GM23338 (cell line): Measurements from ENCODE around the gene SH3D19. TPM values are rescaled to one million over a fixed set of nuclear protein-coding genes. Genes with fewer than 3 reads are reported as not detected.

Experiments used
- ATAC-seq: fragments of 200-7000 bp; cut with Tn5 transposase; 3 replicates; pipeline ENCODE4 v1.9.1; 2020
- DNase-seq: peaks from one replicate; pipeline ENCODE4 v3.0.0-alpha.2; 2015; ENCODE audit warnings: low spot score
- H2AFZ ChIP-seq: fragments of 200-600 bp; sonication (generic); 2 replicates; pipeline ENCODE4 v1.8.0; 2016; ENCODE audit warnings: antibody characterized with exemption, mild to moderate bottlenecking, moderate library complexity
- H3F3A ChIP-seq: fragments of 200-600 bp; sonication (generic); replicated peaks from 2 replicates; pipeline ENCODE4 v1.8.0; 2017; ENCODE audit warnings: antibody characterized with exemption, mixed run types, low read depth
- H3K27ac ChIP-seq: fragments of 200-600 bp; sonication (generic); 2 replicates; pipeline ENCODE4 v1.6.1; 2016; ENCODE audit warnings: low read depth
- H3K27me3 ChIP-seq: fragments of 200-600 bp; sonication (generic); 2 replicates; pipeline ENCODE4 v1.8.0; 2016; ENCODE audit warnings: mild to moderate bottlenecking, mixed run types, moderate library complexity; ENCODE audit not compliant: insufficient read depth
- H3K36me3 ChIP-seq: fragments of 200-600 bp; sonication (generic); 2 replicates; pipeline ENCODE4 v1.8.0; 2016; ENCODE audit warnings: mild to moderate bottlenecking; ENCODE audit not compliant: insufficient read depth
- H3K4me1 ChIP-seq: fragments of 200-600 bp; sonication (generic); 2 replicates; pipeline ENCODE4 v1.8.0; 2016; ENCODE audit warnings: mild to moderate bottlenecking, moderate library complexity; ENCODE audit not compliant: insufficient read depth
- H3K4me2 ChIP-seq: fragments of 200-600 bp; sonication (generic); 2 replicates; pipeline ENCODE4 v1.7.1; 2017; ENCODE audit warnings: mixed run types
- H3K4me3 ChIP-seq: fragments of 200-600 bp; sonication (generic); 2 replicates; pipeline ENCODE4 v1.6.1; 2016; ENCODE audit warnings: mixed run types
- H3K79me2 ChIP-seq: fragments of 200-600 bp; sonication (generic); replicated peaks from 2 replicates; pipeline ENCODE4 v1.8.0; 2017; ENCODE audit warnings: mild to moderate bottlenecking; ENCODE audit not compliant: insufficient read depth
- H3K9me2 ChIP-seq: fragments of 200-600 bp; sonication (generic); 2 replicates; pipeline ENCODE4 v1.8.0; 2017; ENCODE audit not compliant: insufficient read depth
- H4K20me1 ChIP-seq: fragments of 200-600 bp; sonication (generic); replicated peaks from 2 replicates; pipeline ENCODE4 v1.8.0; 2017; ENCODE audit warnings: mild to moderate bottlenecking; ENCODE audit not compliant: insufficient read depth
- H3K27ac Mint-ChIP-seq: 2 replicates; pipeline ENCODE4 v1.8.0; 2020; ENCODE audit warnings: inconsistent platforms, mild to moderate bottlenecking, moderate library complexity, mixed read lengths
- H3K27me3 Mint-ChIP-seq: 3 replicates; pipeline ENCODE4 v1.8.0; 2022; ENCODE audit warnings: low read depth, mild to moderate bottlenecking, moderate library complexity, mixed read lengths, inconsistent platforms; ENCODE audit not compliant: insufficient read depth, poor library complexity
- H3K36me3 Mint-ChIP-seq: 3 replicates; pipeline ENCODE4 v1.8.0; 2021; ENCODE audit warnings: low read depth, mild to moderate bottlenecking, inconsistent platforms, moderate library complexity, mixed read lengths
- H3K4me1 Mint-ChIP-seq: 3 replicates; pipeline ENCODE4 v1.8.0; 2020; ENCODE audit warnings: mild to moderate bottlenecking, inconsistent platforms, mixed read lengths
- H3K4me3 Mint-ChIP-seq: 3 replicates; pipeline ENCODE4 v1.8.0; 2021; ENCODE audit warnings: moderate library complexity, mild to moderate bottlenecking, inconsistent platforms, mixed read lengths
- H3K9me3 Mint-ChIP-seq: 3 replicates; pipeline ENCODE4 v1.8.0; 2020; ENCODE audit warnings: moderate library complexity, mild to moderate bottlenecking, inconsistent platforms, mixed read lengths
- CREB1 ChIP-seq: fragments of 250-450 bp; sonication (Bioruptor Pico); IDR thresholded peaks from 2 replicates; pipeline ENCODE4 v1.5.0; 2020; ENCODE audit warnings: low read depth, mild to moderate bottlenecking, moderate library complexity
- CTCF ChIP-seq, 2 experiments: fragments of 200-600 bp in 1 of 2; sonication (generic) in 1 of 2; conservative IDR thresholded peaks; 2 replicates each; pipeline versions ENCODE4 v1.5.1 to v1.6.1; 2016 to 2017; ENCODE audit warnings: antibody characterized with exemption in 2 of 2, low read depth in 2 of 2, mild to moderate bottlenecking in 2 of 2, moderate library complexity in 1 of 2
- ETS1 ChIP-seq: IDR thresholded peaks from 2 replicates; pipeline ENCODE4 v1.6.1; 2016; ENCODE audit warnings: antibody characterized with exemption
- EZH2phosphoT487 ChIP-seq: fragments of 200-600 bp; sonication (generic); IDR thresholded peaks from one replicate; pipeline ENCODE4 v1.8.1; 2018; ENCODE audit warnings: antibody characterized with exemption; ENCODE audit not compliant: unreplicated experiment
- JUNB ChIP-seq: IDR thresholded peaks from one replicate; pipeline ENCODE4 v1.6.1; 2016; ENCODE audit warnings: antibody characterized with exemption; ENCODE audit not compliant: unreplicated experiment
- NANOG ChIP-seq: IDR thresholded peaks from 2 replicates; pipeline ENCODE4 v1.6.1; 2016; ENCODE audit warnings: antibody characterized with exemption, borderline replicate concordance
- POLR2AphosphoS5 ChIP-seq: IDR thresholded peaks from 2 replicates; pipeline ENCODE4 v1.6.1; 2016; ENCODE audit warnings: antibody characterized with exemption, low read depth
- STAT1 ChIP-seq: IDR thresholded peaks from one replicate; pipeline ENCODE4 v1.6.1; 2016; ENCODE audit warnings: antibody characterized with exemption; ENCODE audit not compliant: unreplicated experiment
- ZNF114 ChIP-seq: fragments of 250-450 bp; sonication (Bioruptor Pico); IDR thresholded peaks from 2 replicates; pipeline ENCODE4 v1.5.0; 2020; ENCODE audit warnings: mild to moderate bottlenecking, moderate library complexity
- ZNF331 ChIP-seq: fragments of 250-450 bp; sonication (Bioruptor Pico); IDR thresholded peaks from 2 replicates; pipeline ENCODE4 v1.5.0; 2020; ENCODE audit warnings: low read depth, mild to moderate bottlenecking, moderate library complexity
- polyA plus RNA-seq: library from polyadenylated mRNA; unstranded; fragments of >200 nt; fragmentation: Nextera tagmentation; extraction: Ambion mirVana; gene quantifications from 2 replicates; pipeline ENCODE4 v1.2.1, GENCODE V29; 2016
- total RNA-seq: library from RNA; depleted of rRNA; stranded (reverse); fragments of >200 nt; shearing (Covaris generic); gene quantifications from 2 replicates; pipeline ENCODE4 v1.2.3, GENCODE V29; 2014
- TF ChIP-seq, protein P1 (sequence below): IDR thresholded peaks from one replicate; pipeline ENCODE4 v1.6.1; 2018; ENCODE audit warnings: antibody characterized with exemption; ENCODE audit not compliant: unreplicated experiment

SH3D19 gene
- total and polyA plus RNA-seq, 2 experiments from 2014 or later, result 25.3 to 57.4 TPM

DNA sequence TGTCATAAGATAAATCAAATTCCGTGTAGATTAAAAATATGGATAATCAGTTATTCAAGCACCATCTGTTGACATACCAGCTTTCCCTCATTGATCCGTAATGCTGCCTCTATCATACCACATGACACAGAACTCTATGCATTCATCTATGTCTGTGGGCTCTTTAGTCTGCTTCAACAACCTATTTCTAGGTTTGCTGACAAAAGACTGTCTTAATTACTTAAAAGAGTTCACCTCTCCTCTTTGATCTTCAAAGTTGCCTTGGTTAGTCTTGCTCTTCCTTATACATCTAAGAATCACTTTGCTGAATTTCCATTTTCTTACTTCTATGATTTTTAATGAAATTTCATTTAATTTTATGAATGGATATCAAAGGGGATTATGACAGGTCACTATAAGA is 105.5 kb downstream of the SH3D19 start (continued):
- TF ChIP-seq, protein P1, sequence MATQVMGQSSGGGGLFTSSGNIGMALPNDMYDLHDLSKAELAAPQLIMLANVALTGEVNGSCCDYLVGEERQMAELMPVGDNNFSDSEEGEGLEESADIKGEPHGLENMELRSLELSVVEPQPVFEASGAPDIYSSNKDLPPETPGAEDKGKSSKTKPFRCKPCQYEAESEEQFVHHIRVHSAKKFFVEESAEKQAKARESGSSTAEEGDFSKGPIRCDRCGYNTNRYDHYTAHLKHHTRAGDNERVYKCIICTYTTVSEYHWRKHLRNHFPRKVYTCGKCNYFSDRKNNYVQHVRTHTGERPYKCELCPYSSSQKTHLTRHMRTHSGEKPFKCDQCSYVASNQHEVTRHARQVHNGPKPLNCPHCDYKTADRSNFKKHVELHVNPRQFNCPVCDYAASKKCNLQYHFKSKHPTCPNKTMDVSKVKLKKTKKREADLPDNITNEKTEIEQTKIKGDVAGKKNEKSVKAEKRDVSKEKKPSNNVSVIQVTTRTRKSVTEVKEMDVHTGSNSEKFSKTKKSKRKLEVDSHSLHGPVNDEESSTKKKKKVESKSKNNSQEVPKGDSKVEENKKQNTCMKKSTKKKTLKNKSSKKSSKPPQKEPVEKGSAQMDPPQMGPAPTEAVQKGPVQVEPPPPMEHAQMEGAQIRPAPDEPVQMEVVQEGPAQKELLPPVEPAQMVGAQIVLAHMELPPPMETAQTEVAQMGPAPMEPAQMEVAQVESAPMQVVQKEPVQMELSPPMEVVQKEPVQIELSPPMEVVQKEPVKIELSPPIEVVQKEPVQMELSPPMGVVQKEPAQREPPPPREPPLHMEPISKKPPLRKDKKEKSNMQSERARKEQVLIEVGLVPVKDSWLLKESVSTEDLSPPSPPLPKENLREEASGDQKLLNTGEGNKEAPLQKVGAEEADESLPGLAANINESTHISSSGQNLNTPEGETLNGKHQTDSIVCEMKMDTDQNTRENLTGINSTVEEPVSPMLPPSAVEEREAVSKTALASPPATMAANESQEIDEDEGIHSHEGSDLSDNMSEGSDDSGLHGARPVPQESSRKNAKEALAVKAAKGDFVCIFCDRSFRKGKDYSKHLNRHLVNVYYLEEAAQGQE, result no peak
- TF ChIP-seq POLR2AphosphoS5 (no peak), CTCF (conservative IDR thresholded peaks at IDR 0.05; ENCODE audit: low read depth in 2 of 2) (no peak)

GRCh38 chr4:151219091-151219490 is 106.3 kb downstream of the SH3D19 start:
- Histone ChIP-seq H3K36me3 (no peaks in the 10 kb centered on the region), H3K4me3 (no peak overlapping the region), H4K20me1 (no peaks in the 10 kb centered on the region), H3K27me3 (no peaks in the 10 kb centered on the region), H2AFZ (no peak overlapping the region), H3K79me2 (peaks cover 8% of the 10 kb centered on the region; the same call in 1 of the 2 replicates), H3K27ac (no peak overlapping the region), H3K9me2 (no peaks in the 10 kb centered on the region), H3K4me2 (no peak overlapping the region), H3F3A (no peaks in the 10 kb centered on the region), H3K4me1 (peaks cover 8% of the 10 kb centered on the region)
- Mint-ChIP-seq H3K4me1 (peaks cover 21% of the 10 kb centered on the region), H3K9me3 (peaks cover 8% of the 10 kb centered on the region), H3K27me3 (peaks cover 4% of the 10 kb centered on the region), H3K27ac (0 out of 2 replicates have a peak overlapping the region, but pooled peaks have one; percentile 5), H3K36me3 (peaks cover 23% of the 10 kb centered on the region), H3K4me3 (no peak overlapping the region)
- no peak for DNase-seq
- ATAC-seq, result no peak
- TF ChIP-seq ZNF331 (CRISPR knock-in tag) (no peak), STAT1 (no peak), NANOG (no peak), POLR2AphosphoS5 (no peak), CTCF (conservative IDR thresholded peaks at IDR 0.05; ENCODE audit: low read depth in 2 of 2) (no peak), ZNF114 (CRISPR knock-in tag) (no peak), EZH2phosphoT487 (no peak), JUNB (no peak), ETS1 (no peak), CREB1 (CRISPR knock-in tag) (no peak)
- TF ChIP-seq, protein P1, result no peak
